Measurements from ENCODE around the gene BPHL. TPM values are rescaled to one million over a fixed set of nuclear protein-coding genes. Genes with fewer than 3 reads are reported as not detected.

The BPHL gene
- total RNA-seq, 2 donors from 2014 or later, result 13.4 to 31.7 TPM

DNA sequence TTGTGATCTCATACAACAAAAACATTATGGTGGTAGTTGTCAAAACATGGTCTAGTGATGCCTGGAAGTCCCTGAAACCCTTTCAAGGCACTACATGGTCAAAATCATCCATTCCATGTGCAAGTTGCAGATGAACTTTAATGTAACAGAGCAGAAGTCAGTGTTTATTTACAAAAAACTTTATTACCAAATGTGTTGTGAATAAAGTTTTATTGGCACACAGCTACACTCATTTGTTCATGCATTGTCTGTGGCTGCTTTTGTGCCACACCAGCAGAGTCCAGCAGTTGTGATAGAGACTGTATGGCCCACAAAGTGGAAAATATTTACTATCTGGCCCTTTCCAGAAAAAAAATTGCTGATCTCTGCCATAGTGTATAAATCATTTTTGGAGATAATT lies 82.2 kb downstream of the BPHL start:
- intact Hi-C loops (cut with DNase I), result no loop called here
- Histone ChIP-seq H3K9ac (ENCODE audit: low read depth in 2 of 2, low read length in 2 of 2) (no peak overlapping the region), H3K4me1 (no peaks in the 10 kb centered on the region), H3K36me3 (no peaks in the 10 kb centered on the region), H3K9me3 (no peaks in the 10 kb centered on the region), H3K4me3 (no peak overlapping the region), H3K27me3 (no peaks in the 10 kb centered on the region), H3K27ac (no peak overlapping the region)
- DNase-seq, result no peak
- TF ChIP-seq, protein P1, sequence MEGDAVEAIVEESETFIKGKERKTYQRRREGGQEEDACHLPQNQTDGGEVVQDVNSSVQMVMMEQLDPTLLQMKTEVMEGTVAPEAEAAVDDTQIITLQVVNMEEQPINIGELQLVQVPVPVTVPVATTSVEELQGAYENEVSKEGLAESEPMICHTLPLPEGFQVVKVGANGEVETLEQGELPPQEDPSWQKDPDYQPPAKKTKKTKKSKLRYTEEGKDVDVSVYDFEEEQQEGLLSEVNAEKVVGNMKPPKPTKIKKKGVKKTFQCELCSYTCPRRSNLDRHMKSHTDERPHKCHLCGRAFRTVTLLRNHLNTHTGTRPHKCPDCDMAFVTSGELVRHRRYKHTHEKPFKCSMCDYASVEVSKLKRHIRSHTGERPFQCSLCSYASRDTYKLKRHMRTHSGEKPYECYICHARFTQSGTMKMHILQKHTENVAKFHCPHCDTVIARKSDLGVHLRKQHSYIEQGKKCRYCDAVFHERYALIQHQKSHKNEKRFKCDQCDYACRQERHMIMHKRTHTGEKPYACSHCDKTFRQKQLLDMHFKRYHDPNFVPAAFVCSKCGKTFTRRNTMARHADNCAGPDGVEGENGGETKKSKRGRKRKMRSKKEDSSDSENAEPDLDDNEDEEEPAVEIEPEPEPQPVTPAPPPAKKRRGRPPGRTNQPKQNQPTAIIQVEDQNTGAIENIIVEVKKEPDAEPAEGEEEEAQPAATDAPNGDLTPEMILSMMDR (IDR thresholded peaks at IDR 0.05), result no peak

DNA sequence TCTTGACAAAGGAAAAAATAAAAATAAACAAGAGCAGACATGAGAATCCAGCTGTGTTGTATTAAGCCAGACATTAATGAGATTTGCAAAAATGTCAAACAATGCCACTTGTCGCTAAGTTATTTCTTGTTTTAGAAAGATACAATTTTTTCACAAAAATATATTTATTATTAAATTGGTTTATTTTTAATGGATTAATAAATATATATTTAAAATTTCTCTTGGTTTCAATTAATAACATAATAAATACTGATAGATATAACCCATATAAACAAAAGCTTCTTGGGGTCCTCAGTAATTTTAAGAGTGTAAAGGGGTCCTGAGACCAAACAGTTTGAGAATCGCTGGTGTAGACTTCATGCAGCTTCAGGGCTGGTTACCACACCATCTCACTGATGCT lies 82.9 kb downstream of the BPHL start:
- DNase-seq, result no peak
- Histone ChIP-seq H3K9ac (ENCODE audit: low read depth in 2 of 2, low read length in 2 of 2) (no peak overlapping the region), H3K9me3 (no peaks in the 10 kb centered on the region), H3K36me3 (no peaks in the 10 kb centered on the region), H3K27ac (no peak overlapping the region), H3K4me1 (no peaks in the 10 kb centered on the region), H3K4me3 (no peak overlapping the region), H3K27me3 (no peaks in the 10 kb centered on the region)
- intact Hi-C loops (cut with DNase I), result no loop called here
- TF ChIP-seq, protein P1 (IDR thresholded peaks at IDR 0.05), result no peak

Other genes with a start within 250 kb of the BPHL start
- gene SERPINB9, start 215.4 kb upstream of the BPHL start, total RNA-seq, result 1 to 10 TPM; 5.5 to 6.5 TPM
- 100 to 1,000 TPM; 139 to 285 TPM for gene SERPINB6, start 147.1 kb upstream of the BPHL start, total RNA-seq
- 10 to 100 TPM; 14.1 to 19.0 TPM for gene NQO2, start 118.8 kb upstream of the BPHL start, total RNA-seq
- gene RIPK1, start 50.2 kb upstream of the BPHL start, total RNA-seq, result 10 to 100 TPM; 23.5 to 30.6 TPM
- 10 to 100 TPM; 20.4 to 43.2 TPM for gene TUBB2A, start 38.8 kb downstream of the BPHL start, total RNA-seq
- gene TUBB2B, start 108.9 kb downstream of the BPHL start, total RNA-seq, result 1 to 10 TPM; 2.3 to 5.8 TPM
- 10 to 100 TPM; 10.0 to 21.6 TPM for gene PSMG4, start 140.2 kb downstream of the BPHL start, total RNA-seq

Measured in colonic mucosa (tissue), 4 donors.